ENCODE data around the gene RAPGEF1. TPM values are rescaled to one million over a fixed set of nuclear protein-coding genes. Genes with fewer than 3 reads are reported as not detected.

RAPGEF1 gene
- total RNA-seq, 4 donors from 2014 or later: 32.0 to 57.3 (median 38.9) TPM

DNA sequence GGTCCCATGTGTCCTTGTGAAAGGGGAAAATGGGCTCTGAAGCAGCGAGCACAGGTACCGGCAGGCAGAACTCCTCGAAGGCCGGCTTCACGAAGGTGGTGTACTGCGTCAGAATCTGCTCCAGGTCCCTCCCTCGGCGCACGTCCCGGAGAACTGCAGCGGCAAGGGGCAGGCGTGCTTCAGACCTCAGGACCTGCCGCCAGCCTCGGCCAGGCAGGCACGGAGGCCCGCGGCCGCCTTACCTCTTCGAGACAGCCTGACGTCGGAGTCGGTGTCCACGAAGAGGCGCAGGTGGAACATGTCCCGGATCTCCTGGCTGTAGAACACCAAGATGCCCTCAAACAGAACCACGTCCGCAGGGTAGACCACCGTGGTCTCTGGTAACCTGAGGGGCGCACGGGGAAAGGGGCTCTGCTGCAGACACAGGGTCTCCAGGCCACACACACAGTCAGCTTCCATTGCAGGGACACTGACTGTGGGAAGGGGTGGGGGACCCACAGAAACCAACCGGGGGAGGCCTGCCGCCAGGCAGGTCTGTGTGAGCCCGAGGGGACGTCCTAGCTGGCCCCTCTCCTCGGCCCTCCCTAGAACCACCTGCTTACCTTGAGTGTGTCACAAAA is 210.9 kb downstream of the RAPGEF1 start:
- no peaks in the 10 kb centered on the region for H3K27me3 ChIP-seq
- no peak for DNase-seq (ENCODE audit: low spot score in 2 of 2)
- WGBS, 2 donors: 86 to 91% methylated on average over 22 to 29 of the region's 35 CpGs
- H3K4me1 ChIP-seq: peaks cover 0 to 18% (median 12%) of the 10 kb centered on the region in 4 donors
- H3K27ac ChIP-seq: no peak overlapping the region
- TF ChIP-seq EP300 (IDR thresholded peaks at IDR 0.05): no peak
- TF ChIP-seq, protein P1, sequence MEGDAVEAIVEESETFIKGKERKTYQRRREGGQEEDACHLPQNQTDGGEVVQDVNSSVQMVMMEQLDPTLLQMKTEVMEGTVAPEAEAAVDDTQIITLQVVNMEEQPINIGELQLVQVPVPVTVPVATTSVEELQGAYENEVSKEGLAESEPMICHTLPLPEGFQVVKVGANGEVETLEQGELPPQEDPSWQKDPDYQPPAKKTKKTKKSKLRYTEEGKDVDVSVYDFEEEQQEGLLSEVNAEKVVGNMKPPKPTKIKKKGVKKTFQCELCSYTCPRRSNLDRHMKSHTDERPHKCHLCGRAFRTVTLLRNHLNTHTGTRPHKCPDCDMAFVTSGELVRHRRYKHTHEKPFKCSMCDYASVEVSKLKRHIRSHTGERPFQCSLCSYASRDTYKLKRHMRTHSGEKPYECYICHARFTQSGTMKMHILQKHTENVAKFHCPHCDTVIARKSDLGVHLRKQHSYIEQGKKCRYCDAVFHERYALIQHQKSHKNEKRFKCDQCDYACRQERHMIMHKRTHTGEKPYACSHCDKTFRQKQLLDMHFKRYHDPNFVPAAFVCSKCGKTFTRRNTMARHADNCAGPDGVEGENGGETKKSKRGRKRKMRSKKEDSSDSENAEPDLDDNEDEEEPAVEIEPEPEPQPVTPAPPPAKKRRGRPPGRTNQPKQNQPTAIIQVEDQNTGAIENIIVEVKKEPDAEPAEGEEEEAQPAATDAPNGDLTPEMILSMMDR (IDR thresholded peaks at IDR 0.05): no peak
- no peak for TF ChIP-seq POLR2A (IDR thresholded peaks at IDR 0.05)
- H3K36me3 ChIP-seq: peaks cover 4 to 56% (median 9%) of the 10 kb centered on the region in 3 donors
- no peaks in the 10 kb centered on the region for H3K9me3 ChIP-seq
- H3K4me3 ChIP-seq: no peak overlapping the region

DNA sequence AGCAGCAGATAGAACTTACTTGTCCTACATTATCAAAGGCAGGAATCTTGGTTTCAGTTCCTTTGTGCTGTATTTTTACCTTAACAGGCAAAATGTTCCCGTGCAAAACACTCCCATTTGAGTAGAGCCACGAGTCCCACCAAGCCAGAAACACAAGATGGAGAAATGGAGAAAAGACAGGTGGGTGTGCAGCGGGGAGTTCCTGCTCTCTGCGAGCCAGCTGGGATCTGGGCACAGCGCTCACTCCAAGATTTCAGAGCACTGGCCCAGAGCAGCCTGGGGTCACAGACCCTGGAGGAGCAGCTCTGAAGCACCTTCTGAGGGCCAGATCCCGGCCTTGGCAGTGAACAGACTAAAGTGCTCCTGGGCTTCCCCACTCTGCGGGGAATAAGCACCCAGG is 211.7 kb downstream of the RAPGEF1 start:
- H3K27ac ChIP-seq: no peak overlapping the region
- H3K4me3 ChIP-seq: no peak overlapping the region
- WGBS, 2 donors: 77 to 90% methylated on average over 7 of the region's 7 CpGs
- peaks cover 4 to 64% (median 9%) of the 10 kb centered on the region in 3 donors for H3K36me3 ChIP-seq
- TF ChIP-seq EP300 (IDR thresholded peaks at IDR 0.05) (no peak), POLR2A (IDR thresholded peaks at IDR 0.05) (no peak)
- TF ChIP-seq, protein P1 (IDR thresholded peaks at IDR 0.05): no peak
- H3K9me3 ChIP-seq: no peaks in the 10 kb centered on the region
- no peaks in the 10 kb centered on the region for H3K27me3 ChIP-seq
- H3K4me1 ChIP-seq: peaks cover 0 to 18% (median 12%) of the 10 kb centered on the region in 4 donors
- no peak for DNase-seq (ENCODE audit: low spot score in 2 of 2)

Small RNAs within 50 kb of the gene (small RNA-seq; reads per million reads assigned to genes)
- gene EIF4A1P3 (not detected), gene RF00272 (not detected), gene RN7SL328P (not detected)

Other genes with a start within 250 kb of the RAPGEF1 start
- 10 to 100 TPM; 33.3 to 45.9 (median 38.0) TPM for gene POMT1, start 237.2 kb downstream of the RAPGEF1 start, total RNA-seq
- 10 to 100 TPM; 32.7 to 45.7 (median 41.8) TPM for gene UCK1, start 208.8 kb downstream of the RAPGEF1 start, total RNA-seq
- not detected for gene PRRT1B, start 194.6 kb downstream of the RAPGEF1 start, total RNA-seq

All from tibial nerve (tissue), 4 donors.